GM13977 (cell line): ENCODE results near the gene BDKRB1.

Experiments
- DNase-seq: peaks from one replicate; pipeline ENCODE4 v3.0.0; 2012; ENCODE audit warnings: low spot score
- in situ Hi-C: fragments of 300-500 bp; cut with MboI; formaldehyde crosslinking; loops from one replicate; pipeline ENCODE4 v1.12.0; 2022; ENCODE audit warnings: low sequenced_read_pairs, low pct_unique_long_range_greater_than_20kb, mixed read lengths, inconsistent platforms; ENCODE audit not compliant: unreplicated experiment
- TF ChIP-seq, protein P1 (sequence below): IDR thresholded peaks from 2 replicates; pipeline ENCODE4 v1.5.1; 2012; ENCODE audit warnings: mild to moderate bottlenecking, control low read depth; ENCODE audit not compliant: insufficient read depth; ENCODE audit errors: extremely low read depth, missing control alignments

BDKRB1 gene

DNA sequence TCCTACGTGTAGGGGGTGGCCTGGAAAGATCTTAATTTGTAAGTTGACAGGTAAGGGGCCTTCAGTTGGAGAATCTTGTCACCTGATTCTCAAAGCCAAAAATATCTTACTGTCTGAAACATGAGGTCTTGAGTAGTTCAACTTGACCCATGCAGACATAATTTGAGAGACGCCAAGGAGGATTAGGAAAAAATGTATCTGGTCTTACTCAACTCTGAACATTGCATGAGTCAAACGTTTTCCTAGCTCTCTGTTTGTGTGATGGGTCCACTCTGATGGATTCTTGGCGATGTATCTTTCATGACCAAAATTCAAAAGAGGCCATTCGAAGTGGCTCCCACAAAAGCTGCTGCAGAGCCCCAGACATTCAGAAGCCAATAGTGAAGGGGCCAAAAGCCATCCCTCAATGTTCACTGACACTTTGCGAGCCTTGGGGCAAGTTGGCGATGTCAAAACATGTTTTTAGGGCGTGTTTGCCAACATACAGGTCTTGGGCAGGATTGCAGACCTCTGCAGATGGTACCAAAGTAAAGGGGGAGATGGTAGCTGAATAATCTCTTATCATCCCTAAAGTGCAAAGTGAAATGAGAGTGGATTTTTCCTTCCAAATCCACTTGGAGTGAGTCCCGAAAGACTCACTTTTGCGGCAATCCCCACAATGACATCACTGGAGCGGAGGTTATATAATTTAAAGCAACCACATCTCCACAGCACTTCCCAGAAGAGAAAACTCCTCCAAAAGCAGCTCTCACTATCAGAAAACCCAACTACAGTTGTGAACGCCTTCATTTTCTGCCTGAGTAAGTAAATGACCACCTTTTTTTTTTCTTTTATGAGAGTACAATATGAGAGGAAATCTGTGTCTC is at the start of gene BDKRB1:
Gene BDKRB1, plus strand, starts transcription at position 710 of the 866 bp plus-strand sequence. CDS start 7,473 bp downstream, outside the sequence.
- TF ChIP-seq, protein P1, sequence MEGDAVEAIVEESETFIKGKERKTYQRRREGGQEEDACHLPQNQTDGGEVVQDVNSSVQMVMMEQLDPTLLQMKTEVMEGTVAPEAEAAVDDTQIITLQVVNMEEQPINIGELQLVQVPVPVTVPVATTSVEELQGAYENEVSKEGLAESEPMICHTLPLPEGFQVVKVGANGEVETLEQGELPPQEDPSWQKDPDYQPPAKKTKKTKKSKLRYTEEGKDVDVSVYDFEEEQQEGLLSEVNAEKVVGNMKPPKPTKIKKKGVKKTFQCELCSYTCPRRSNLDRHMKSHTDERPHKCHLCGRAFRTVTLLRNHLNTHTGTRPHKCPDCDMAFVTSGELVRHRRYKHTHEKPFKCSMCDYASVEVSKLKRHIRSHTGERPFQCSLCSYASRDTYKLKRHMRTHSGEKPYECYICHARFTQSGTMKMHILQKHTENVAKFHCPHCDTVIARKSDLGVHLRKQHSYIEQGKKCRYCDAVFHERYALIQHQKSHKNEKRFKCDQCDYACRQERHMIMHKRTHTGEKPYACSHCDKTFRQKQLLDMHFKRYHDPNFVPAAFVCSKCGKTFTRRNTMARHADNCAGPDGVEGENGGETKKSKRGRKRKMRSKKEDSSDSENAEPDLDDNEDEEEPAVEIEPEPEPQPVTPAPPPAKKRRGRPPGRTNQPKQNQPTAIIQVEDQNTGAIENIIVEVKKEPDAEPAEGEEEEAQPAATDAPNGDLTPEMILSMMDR: no peak
- in situ Hi-C loops: no loop called here
- DNase-seq: no peak

DNA sequence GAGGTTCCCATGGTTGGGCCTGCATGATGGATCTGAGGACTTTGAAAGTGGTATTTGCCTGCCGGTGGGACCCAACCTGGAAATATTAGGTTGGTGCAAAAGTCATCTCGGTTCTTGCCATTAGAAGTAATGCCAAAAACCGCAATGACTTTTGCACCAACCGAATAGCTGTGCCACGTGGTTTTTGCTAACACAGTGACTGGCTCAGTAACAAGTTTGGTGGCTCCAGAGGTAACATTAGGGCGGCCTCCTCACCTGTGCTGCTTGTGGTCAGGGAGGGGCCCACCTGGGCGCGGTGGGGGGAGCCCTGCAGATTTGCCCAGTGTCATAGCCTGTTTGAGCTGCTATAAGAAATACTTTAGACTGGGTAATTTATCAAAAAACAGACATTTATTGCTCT is 49.5 kb upstream of the BDKRB1 start:
- DNase-seq: no peak
- TF ChIP-seq, protein P1: no peak
- in situ Hi-C loops: no loop called here

DNA sequence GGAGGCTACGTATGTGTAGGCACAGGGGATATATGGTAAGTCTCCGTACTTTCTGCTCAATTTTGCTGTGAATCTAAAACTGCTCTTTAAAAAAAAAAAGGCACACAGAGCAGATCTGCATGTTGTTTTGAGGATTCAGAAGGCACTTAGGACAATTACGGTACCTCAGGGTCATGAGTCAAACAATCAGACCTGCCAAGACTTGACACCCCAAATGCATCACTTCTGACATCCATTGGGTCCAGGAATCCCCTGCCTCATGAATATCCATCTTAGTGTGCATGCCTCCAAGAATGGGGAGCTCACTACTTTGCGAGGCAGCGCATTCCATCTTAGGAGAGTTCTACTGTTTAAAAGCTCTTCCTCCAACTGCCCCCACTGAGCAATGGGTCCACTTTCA is 48.3 kb upstream of the BDKRB1 start:
- TF ChIP-seq, protein P1: no peak
- DNase-seq: no peak
- in situ Hi-C loops: no loop called here

DNA sequence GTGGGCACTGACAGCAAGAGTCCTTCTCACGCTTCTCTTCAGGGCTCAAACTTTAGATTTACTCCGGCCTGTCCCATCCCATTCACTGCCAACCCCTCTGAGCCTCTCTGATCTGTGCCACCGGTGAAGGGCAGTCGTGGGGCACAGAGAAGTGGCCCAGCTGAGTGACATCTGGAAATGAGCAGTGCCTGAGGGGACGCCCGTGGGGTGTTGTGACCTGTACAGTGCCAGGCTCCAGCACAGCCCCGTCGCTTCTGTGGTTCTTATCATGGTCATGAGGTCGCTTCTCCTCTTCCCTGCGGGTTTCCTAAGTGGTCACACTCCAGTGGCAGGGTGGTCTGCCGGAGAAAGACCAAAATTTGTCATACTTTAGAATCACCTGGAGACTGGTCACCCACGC is 47.3 kb upstream of the BDKRB1 start:
- DNase-seq: no peak
- TF ChIP-seq, protein P1: no peak
- in situ Hi-C loops: no loop called here

DNA sequence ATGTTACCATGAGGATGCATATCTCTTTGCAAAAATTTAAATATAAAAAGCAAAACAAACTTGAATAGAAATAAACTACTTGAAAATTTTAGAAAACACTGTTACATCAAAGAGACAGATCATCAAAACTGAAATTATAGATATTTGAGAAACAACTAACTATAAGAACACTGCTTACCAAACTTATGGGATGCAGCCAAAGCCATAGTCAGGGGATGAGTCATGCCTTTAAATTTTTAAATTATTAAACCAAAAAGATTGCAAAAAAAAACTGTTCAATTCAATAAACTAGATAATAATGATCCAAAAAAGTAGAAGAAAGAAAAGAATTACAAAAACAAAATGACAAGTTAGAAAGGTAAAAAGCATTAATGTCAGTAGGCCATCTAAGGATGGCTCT is 43.9 kb upstream of the BDKRB1 start:
- TF ChIP-seq, protein P1: no peak
- DNase-seq: no peak
- in situ Hi-C loops: no loop called here

DNA sequence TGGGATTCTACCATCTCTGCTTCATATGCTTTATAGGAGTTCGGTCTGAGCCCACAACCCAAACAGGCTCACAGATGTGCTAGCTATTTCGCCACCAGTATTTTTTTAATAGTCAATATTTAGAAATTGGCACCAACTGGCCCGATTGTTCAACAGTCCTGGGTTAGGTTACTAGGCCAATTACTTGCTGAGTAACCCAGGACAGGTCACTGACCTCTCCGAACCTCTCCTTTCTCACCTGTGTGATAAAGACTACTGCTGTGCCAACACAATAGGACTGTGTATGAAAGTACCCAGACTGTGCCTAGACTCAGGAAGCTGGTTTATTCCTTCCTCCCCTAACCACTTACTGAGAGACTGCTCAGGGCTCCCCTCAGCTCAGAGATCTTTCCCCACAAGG is 43.1 kb upstream of the BDKRB1 start:
- DNase-seq: no peak
- TF ChIP-seq, protein P1: no peak
- in situ Hi-C loops: no loop called here
